HEK293 (cell line): Measurements from ENCODE around the gene XPO5.

Experiments
- CTCF ChIA-PET: fragments of 350-600 bp; formaldehyde crosslinking; extraction: SDS; loops from one replicate; lab custom pipeline; 2021; ENCODE audit warnings: antibody characterized with exemption; lab: Yijun Ruan, JAX
- POLR2A ChIA-PET: fragments of 300-600 bp; formaldehyde crosslinking; extraction: SDS; loops from one replicate; lab custom pipeline; 2020; ENCODE audit warnings: antibody characterized with exemption, inconsistent platforms; lab: Yijun Ruan, JAX
- H3K27ac ChIP-seq: fragments of 200-500 bp; sonication (Bioruptor generic); 2 replicates; pipeline ENCODE4 v1.5.1; 2014; ENCODE audit warnings: low read depth, low read length, control low read depth, inconsistent platforms; ENCODE audit errors: extremely low read depth
- H3K36me3 ChIP-seq, 2 experiments: fragments of 200-500 bp in 1 of 2; sonication (Bioruptor generic) in 1 of 2; 1 replicate in 1 of 2; 2 replicates in 1 of 2; pipeline ENCODE4 v1.5.1; 2014 to 2017; ENCODE audit warnings: inconsistent platforms in 2 of 2, low read length in 2 of 2; ENCODE audit not compliant: control insufficient read depth in 2 of 2, insufficient read depth in 1 of 2
- H3K4me1 ChIP-seq: fragments of 200-500 bp; sonication (Bioruptor generic); 2 replicates; pipeline ENCODE4 v1.5.1; 2014; ENCODE audit warnings: mild to moderate bottlenecking, low read length, inconsistent platforms; ENCODE audit not compliant: control insufficient read depth, insufficient read depth
- H3K4me3 ChIP-seq: 2 replicates; pipeline ENCODE4 v1.5.1; 2011; ENCODE audit warnings: low read depth, mild to moderate bottlenecking, control low read depth, low read length, moderate library complexity
- H3K9me3 ChIP-seq: fragments of 200-500 bp; sonication (Bioruptor generic); 2 replicates; pipeline ENCODE4 v1.5.1; 2014; ENCODE audit warnings: low read depth, low read length, inconsistent platforms; ENCODE audit not compliant: control insufficient read depth, insufficient read depth
- GFI1B ChIP-seq: fragments of 450-650 bp; formaldehyde crosslinking; IDR thresholded peaks from 2 replicates; pipeline ENCODE4 v1.5.1; 2016; ENCODE audit warnings: missing biosample characterization, missing genetic modification characterization
- WT1 ChIP-seq: fragments of 450-650 bp; formaldehyde crosslinking; IDR thresholded peaks from 2 replicates; pipeline ENCODE4 v1.5.1; 2016; ENCODE audit warnings: missing biosample characterization, missing genetic modification characterization
- YY2 ChIP-seq: fragments of 450-650 bp; formaldehyde crosslinking; IDR thresholded peaks from 2 replicates; pipeline ENCODE4 v1.5.1; 2016; ENCODE audit warnings: missing biosample characterization, missing genetic modification characterization
- ZBTB17 ChIP-seq: fragments of 450-650 bp; formaldehyde crosslinking; IDR thresholded peaks from 2 replicates; pipeline ENCODE4 v1.5.1; 2016; ENCODE audit warnings: missing biosample characterization, missing genetic modification characterization
- ZBTB48 ChIP-seq: fragments of 450-650 bp; formaldehyde crosslinking; IDR thresholded peaks from 2 replicates; pipeline ENCODE4 v1.5.1; 2016; ENCODE audit warnings: missing biosample characterization, missing genetic modification characterization
- ZBTB7A ChIP-seq: fragments of 450-650 bp; formaldehyde crosslinking; IDR thresholded peaks from 2 replicates; pipeline ENCODE4 v1.5.1; 2016; ENCODE audit warnings: low read depth, missing biosample characterization, missing genetic modification characterization
- ZBTB8A ChIP-seq: fragments of 450-650 bp; formaldehyde crosslinking; IDR thresholded peaks from 2 replicates; pipeline ENCODE4 v1.5.1; 2016; ENCODE audit warnings: missing biosample characterization, missing genetic modification characterization
- ZFP3 ChIP-seq: fragments of 450-650 bp; formaldehyde crosslinking; IDR thresholded peaks from 2 replicates; pipeline ENCODE4 v1.5.1; 2016; ENCODE audit warnings: low read depth, missing biosample characterization, missing genetic modification characterization
- ZNF175 ChIP-seq: fragments of 450-650 bp; formaldehyde crosslinking; IDR thresholded peaks from 2 replicates; pipeline ENCODE4 v1.5.1; 2016; ENCODE audit warnings: missing biosample characterization, missing genetic modification characterization
- ZNF366 ChIP-seq: fragments of 450-650 bp; formaldehyde crosslinking; conservative IDR thresholded peaks from 2 replicates; pipeline ENCODE4 v1.5.1; 2016; ENCODE audit warnings: missing biosample characterization, missing genetic modification characterization
- ZNF426 ChIP-seq: fragments of 450-650 bp; formaldehyde crosslinking; IDR thresholded peaks from 2 replicates; pipeline ENCODE4 v1.5.1; 2017; ENCODE audit warnings: missing biosample characterization, missing genetic modification characterization, mild to moderate bottlenecking, inconsistent platforms, moderate library complexity
- ZNF610 ChIP-seq: fragments of 450-650 bp; formaldehyde crosslinking; IDR thresholded peaks from 2 replicates; pipeline ENCODE4 v1.5.1; 2016; ENCODE audit warnings: missing biosample characterization, missing genetic modification characterization, borderline replicate concordance
- ZNF664 ChIP-seq: fragments of 450-650 bp; formaldehyde crosslinking; IDR thresholded peaks from 2 replicates; pipeline ENCODE4 v1.5.1; 2016; ENCODE audit warnings: missing biosample characterization, missing genetic modification characterization
- ZSCAN16 ChIP-seq: fragments of 450-650 bp; formaldehyde crosslinking; IDR thresholded peaks from 2 replicates; pipeline ENCODE4 v1.5.1; 2016; ENCODE audit warnings: missing biosample characterization, missing genetic modification characterization
- TF ChIP-seq, protein P1 (sequence below): fragments of 450-650 bp; formaldehyde crosslinking; IDR thresholded peaks from 2 replicates; pipeline ENCODE4 v1.5.1; 2016; ENCODE audit warnings: missing biosample characterization, missing genetic modification characterization
- TF ChIP-seq, protein P2 (sequence below): fragments of 450-650 bp; formaldehyde crosslinking; IDR thresholded peaks from 2 replicates; pipeline ENCODE4 v1.5.1; 2017; ENCODE audit warnings: missing biosample characterization, missing genetic modification characterization
- TF ChIP-seq, protein P3 (sequence below): fragments of 450-650 bp; formaldehyde crosslinking; IDR thresholded peaks from 2 replicates; pipeline ENCODE4 v1.5.1; 2016; ENCODE audit warnings: missing biosample characterization, missing genetic modification characterization, borderline replicate concordance
- TF ChIP-seq, protein P4 (sequence below): fragments of 450-650 bp; formaldehyde crosslinking; IDR thresholded peaks from 2 replicates; pipeline ENCODE4 v1.5.1; 2016; ENCODE audit warnings: missing biosample characterization, missing genetic modification characterization
- TF ChIP-seq, protein P5 (sequence below): fragments of 450-650 bp; IDR thresholded peaks from 2 replicates; pipeline ENCODE4 v1.5.1; 2018; ENCODE audit warnings: missing biosample characterization, missing genetic modification characterization

XPO5 gene

DNA sequence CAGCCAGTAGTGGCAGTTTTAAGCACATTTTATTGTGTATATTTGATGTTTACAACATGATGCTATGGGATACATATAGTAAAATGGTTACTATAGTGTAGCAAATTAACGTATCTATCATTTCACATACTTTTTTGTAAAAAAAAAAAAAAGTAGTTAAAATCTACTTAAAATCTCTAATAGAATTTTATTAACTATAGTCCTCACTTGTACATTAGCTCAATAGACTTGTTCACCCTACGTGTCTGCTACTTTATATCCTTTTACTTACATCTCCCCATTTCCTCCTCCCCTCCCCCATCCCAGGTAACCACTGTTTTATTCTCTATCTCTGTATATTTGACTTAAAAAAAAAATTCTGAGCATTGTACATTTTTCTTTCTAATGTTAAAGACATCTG lies 30.2 kb upstream of the XPO5 start:
- Histone ChIP-seq H3K36me3 (peaks cover 56 to 76% of the 10 kb centered on the region in 2 experiments), H3K9me3 (no peaks in the 10 kb centered on the region), H3K27ac (no peak overlapping the region), H3K4me3 (no peak overlapping the region), H3K4me1 (no peaks in the 10 kb centered on the region)
- TF ChIP-seq WT1 (tag by site-specific recombination) = no peak
- TF ChIP-seq ZNF175 (tag by site-specific recombination) = no peak
- TF ChIP-seq ZNF610 (tag by site-specific recombination) = no peak
- no peak for TF ChIP-seq ZBTB8A (tag by site-specific recombination)
- no peak for TF ChIP-seq ZNF664 (tag by site-specific recombination)
- no peak for TF ChIP-seq YY2 (tag by site-specific recombination)
- TF ChIP-seq ZFP3 = no peak
- TF ChIP-seq GFI1B (tag by site-specific recombination) = no peak
- TF ChIP-seq, protein P1, sequence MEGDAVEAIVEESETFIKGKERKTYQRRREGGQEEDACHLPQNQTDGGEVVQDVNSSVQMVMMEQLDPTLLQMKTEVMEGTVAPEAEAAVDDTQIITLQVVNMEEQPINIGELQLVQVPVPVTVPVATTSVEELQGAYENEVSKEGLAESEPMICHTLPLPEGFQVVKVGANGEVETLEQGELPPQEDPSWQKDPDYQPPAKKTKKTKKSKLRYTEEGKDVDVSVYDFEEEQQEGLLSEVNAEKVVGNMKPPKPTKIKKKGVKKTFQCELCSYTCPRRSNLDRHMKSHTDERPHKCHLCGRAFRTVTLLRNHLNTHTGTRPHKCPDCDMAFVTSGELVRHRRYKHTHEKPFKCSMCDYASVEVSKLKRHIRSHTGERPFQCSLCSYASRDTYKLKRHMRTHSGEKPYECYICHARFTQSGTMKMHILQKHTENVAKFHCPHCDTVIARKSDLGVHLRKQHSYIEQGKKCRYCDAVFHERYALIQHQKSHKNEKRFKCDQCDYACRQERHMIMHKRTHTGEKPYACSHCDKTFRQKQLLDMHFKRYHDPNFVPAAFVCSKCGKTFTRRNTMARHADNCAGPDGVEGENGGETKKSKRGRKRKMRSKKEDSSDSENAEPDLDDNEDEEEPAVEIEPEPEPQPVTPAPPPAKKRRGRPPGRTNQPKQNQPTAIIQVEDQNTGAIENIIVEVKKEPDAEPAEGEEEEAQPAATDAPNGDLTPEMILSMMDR (tag by site-specific recombination) = no peak
- POLR2A ChIA-PET = no interaction called here
- CTCF ChIA-PET = interaction anchor here (0.6 to 6.1 kb wide), 6 partner anchors 23 to 474 kb away, joined by 3 to 63 read pairs (median 5); partner anchors contain the start of gene GTPBP2

DNA sequence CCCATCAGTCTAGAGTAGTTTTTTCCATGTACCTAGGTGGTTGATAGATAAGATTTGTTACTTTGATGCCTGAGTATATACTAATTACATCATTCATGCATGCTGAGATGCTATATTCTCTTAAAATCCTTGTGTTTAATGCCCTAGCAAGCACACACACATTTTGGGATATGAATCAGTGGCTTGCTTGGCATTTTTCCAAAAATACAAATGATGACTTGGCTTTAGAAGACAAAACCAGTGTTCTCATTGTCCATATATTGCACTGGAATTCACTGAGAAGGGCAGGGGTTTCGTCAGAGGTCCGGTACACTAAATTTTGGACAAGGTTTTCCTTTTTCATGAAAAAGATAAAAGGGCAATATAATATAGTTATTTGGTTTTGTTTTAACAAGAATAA lies 28.3 kb upstream of the XPO5 start:
- ChIA-PET CTCF (interaction anchor here (0.6 to 0.8 kb wide), 2 partner anchors 14 to 16 kb away, joined by 3 to 5 read pairs; no protein-coding TSS in a partner anchor), POLR2A (no interaction called here)
- H3K4me1 ChIP-seq = no peaks in the 10 kb centered on the region
- H3K4me3 ChIP-seq = no peak overlapping the region
- H3K27ac ChIP-seq = no peak overlapping the region
- no peaks in the 10 kb centered on the region for H3K9me3 ChIP-seq
- peaks cover 49 to 70% of the 10 kb centered on the region in 2 experiments for H3K36me3 ChIP-seq
- TF ChIP-seq, protein P2, sequence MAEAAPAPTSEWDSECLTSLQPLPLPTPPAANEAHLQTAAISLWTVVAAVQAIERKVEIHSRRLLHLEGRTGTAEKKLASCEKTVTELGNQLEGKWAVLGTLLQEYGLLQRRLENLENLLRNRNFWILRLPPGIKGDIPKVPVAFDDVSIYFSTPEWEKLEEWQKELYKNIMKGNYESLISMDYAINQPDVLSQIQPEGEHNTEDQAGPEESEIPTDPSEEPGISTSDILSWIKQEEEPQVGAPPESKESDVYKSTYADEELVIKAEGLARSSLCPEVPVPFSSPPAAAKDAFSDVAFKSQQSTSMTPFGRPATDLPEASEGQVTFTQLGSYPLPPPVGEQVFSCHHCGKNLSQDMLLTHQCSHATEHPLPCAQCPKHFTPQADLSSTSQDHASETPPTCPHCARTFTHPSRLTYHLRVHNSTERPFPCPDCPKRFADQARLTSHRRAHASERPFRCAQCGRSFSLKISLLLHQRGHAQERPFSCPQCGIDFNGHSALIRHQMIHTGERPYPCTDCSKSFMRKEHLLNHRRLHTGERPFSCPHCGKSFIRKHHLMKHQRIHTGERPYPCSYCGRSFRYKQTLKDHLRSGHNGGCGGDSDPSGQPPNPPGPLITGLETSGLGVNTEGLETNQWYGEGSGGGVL (tag by site-specific recombination) = no peak
- peak; percentile 6; the same call in 1 of the 2 replicates for TF ChIP-seq ZNF664 (tag by site-specific recombination)

DNA sequence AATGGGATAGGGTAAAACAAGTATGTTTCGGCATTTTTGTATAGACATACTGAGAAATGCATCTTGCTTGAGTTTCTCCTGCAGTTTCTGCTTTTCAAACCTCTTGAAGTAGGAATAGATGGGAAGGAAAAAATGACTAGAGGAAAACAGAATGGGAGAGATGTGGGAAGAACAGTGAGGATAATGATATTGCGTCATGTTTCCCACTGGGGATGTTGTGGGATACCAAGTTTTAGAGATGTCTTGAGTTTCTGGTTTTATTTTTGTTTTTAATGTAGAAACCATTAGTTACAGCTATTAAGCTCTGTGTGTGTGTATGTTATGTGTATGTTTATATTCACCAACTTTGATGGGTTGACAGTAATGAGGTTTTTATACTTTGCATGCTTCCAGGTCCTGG lies 24.8 kb upstream of the XPO5 start:
- H3K4me3 ChIP-seq = no peak overlapping the region
- peaks cover 58 to 63% of the 10 kb centered on the region in 2 experiments for H3K36me3 ChIP-seq
- ChIA-PET CTCF (interaction anchor here (0.6 kb wide), 2 partner anchors 8 to 478 kb away, joined by 3 to 6 read pairs; no protein-coding TSS in a partner anchor), POLR2A (interaction anchor here (1.3 kb wide), 1 partner anchor 10 kb away, joined by 4 read pairs; no protein-coding TSS in a partner anchor)
- no peak overlapping the region for H3K27ac ChIP-seq
- no peaks in the 10 kb centered on the region for H3K9me3 ChIP-seq
- H3K4me1 ChIP-seq = no peaks in the 10 kb centered on the region
- no peak for TF ChIP-seq ZNF426 (tag by site-specific recombination)
- TF ChIP-seq ZBTB17 (tag by site-specific recombination) = no peak
- TF ChIP-seq, protein P3, sequence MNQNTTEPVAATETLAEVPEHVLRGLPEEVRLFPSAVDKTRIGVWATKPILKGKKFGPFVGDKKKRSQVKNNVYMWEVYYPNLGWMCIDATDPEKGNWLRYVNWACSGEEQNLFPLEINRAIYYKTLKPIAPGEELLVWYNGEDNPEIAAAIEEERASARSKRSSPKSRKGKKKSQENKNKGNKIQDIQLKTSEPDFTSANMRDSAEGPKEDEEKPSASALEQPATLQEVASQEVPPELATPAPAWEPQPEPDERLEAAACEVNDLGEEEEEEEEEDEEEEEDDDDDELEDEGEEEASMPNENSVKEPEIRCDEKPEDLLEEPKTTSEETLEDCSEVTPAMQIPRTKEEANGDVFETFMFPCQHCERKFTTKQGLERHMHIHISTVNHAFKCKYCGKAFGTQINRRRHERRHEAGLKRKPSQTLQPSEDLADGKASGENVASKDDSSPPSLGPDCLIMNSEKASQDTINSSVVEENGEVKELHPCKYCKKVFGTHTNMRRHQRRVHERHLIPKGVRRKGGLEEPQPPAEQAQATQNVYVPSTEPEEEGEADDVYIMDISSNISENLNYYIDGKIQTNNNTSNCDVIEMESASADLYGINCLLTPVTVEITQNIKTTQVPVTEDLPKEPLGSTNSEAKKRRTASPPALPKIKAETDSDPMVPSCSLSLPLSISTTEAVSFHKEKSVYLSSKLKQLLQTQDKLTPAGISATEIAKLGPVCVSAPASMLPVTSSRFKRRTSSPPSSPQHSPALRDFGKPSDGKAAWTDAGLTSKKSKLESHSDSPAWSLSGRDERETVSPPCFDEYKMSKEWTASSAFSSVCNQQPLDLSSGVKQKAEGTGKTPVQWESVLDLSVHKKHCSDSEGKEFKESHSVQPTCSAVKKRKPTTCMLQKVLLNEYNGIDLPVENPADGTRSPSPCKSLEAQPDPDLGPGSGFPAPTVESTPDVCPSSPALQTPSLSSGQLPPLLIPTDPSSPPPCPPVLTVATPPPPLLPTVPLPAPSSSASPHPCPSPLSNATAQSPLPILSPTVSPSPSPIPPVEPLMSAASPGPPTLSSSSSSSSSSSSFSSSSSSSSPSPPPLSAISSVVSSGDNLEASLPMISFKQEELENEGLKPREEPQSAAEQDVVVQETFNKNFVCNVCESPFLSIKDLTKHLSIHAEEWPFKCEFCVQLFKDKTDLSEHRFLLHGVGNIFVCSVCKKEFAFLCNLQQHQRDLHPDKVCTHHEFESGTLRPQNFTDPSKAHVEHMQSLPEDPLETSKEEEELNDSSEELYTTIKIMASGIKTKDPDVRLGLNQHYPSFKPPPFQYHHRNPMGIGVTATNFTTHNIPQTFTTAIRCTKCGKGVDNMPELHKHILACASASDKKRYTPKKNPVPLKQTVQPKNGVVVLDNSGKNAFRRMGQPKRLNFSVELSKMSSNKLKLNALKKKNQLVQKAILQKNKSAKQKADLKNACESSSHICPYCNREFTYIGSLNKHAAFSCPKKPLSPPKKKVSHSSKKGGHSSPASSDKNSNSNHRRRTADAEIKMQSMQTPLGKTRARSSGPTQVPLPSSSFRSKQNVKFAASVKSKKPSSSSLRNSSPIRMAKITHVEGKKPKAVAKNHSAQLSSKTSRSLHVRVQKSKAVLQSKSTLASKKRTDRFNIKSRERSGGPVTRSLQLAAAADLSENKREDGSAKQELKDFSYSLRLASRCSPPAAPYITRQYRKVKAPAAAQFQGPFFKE = no peak
- no peak for TF ChIP-seq ZSCAN16 (tag by site-specific recombination)
- TF ChIP-seq, protein P4, sequence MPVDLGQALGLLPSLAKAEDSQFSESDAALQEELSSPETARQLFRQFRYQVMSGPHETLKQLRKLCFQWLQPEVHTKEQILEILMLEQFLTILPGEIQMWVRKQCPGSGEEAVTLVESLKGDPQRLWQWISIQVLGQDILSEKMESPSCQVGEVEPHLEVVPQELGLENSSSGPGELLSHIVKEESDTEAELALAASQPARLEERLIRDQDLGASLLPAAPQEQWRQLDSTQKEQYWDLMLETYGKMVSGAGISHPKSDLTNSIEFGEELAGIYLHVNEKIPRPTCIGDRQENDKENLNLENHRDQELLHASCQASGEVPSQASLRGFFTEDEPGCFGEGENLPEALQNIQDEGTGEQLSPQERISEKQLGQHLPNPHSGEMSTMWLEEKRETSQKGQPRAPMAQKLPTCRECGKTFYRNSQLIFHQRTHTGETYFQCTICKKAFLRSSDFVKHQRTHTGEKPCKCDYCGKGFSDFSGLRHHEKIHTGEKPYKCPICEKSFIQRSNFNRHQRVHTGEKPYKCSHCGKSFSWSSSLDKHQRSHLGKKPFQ (tag by site-specific recombination) = no peak
- TF ChIP-seq ZNF366 (tag by site-specific recombination) = no peak
- TF ChIP-seq ZBTB7A (tag by site-specific recombination) = no peak
- TF ChIP-seq, protein P5, sequence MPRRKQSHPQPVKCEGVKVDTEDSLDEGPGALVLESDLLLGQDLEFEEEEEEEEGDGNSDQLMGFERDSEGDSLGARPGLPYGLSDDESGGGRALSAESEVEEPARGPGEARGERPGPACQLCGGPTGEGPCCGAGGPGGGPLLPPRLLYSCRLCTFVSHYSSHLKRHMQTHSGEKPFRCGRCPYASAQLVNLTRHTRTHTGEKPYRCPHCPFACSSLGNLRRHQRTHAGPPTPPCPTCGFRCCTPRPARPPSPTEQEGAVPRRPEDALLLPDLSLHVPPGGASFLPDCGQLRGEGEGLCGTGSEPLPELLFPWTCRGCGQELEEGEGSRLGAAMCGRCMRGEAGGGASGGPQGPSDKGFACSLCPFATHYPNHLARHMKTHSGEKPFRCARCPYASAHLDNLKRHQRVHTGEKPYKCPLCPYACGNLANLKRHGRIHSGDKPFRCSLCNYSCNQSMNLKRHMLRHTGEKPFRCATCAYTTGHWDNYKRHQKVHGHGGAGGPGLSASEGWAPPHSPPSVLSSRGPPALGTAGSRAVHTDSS (tag by site-specific recombination) = no peak
- no peak for TF ChIP-seq ZBTB48 (tag by site-specific recombination)
